ENCODE measurements around the gene IL21R. TPM values are rescaled to one million over a fixed set of nuclear protein-coding genes. Genes with fewer than 3 reads are reported as not detected.
A peak's percentile ranks its signal among the peaks of the same experiment; 100 is the strongest.

The IL21R gene
- total RNA-seq, 1 donor = 10.1 TPM

DNA sequence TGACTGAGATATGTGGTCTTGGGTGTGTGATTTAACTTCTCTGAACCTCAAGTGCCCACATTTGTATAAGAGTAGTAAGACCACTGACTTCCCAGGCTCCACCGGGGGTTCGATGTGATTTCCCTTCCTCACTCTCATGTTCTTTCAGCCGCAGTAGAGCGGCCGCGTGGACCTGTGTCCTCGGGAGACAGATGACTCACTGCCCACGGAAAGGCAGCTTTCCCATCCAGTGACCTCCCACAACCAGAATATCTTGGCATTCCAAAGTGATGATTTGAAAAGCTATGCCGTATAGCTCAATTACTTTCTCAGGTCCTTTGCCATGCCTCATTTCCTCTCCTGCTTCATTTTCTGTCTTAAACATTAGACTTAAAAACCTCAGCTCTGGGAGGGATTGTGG lies 73.6 kb downstream of the IL21R start:
- peak; percentile 97 for DNase-seq (ENCODE audit: insufficient read length, low spot score, missing footprints)
- Histone ChIP-seq H3K4me3 (ENCODE audit: insufficient read depth, low read length) (peak overlapping the region; percentile 13), H3K4me1 (ENCODE audit: insufficient read depth, low read length) (peaks cover 29% of the 10 kb centered on the region), H3K9me3 (ENCODE audit: low read depth, low read length) (no peaks in the 10 kb centered on the region), H3K36me3 (ENCODE audit: insufficient read depth, low read length) (peaks cover 74% of the 10 kb centered on the region), H3K27ac (ENCODE audit: low read depth, low read length) (peak overlapping the region; percentile 81), H4K20me1 (ENCODE audit: insufficient read depth, low read length) (no peaks in the 10 kb centered on the region), H3K27me3 (ENCODE audit: insufficient read depth, low read length) (no peaks in the 10 kb centered on the region), H2AFZ (ENCODE audit: low read length) (no peak overlapping the region), H3K4me2 (ENCODE audit: insufficient read depth, low read length) (peak overlapping the region; percentile 59), H3K79me2 (ENCODE audit: insufficient read depth, low read length) (no peaks in the 10 kb centered on the region)
- TF ChIP-seq, protein P1, sequence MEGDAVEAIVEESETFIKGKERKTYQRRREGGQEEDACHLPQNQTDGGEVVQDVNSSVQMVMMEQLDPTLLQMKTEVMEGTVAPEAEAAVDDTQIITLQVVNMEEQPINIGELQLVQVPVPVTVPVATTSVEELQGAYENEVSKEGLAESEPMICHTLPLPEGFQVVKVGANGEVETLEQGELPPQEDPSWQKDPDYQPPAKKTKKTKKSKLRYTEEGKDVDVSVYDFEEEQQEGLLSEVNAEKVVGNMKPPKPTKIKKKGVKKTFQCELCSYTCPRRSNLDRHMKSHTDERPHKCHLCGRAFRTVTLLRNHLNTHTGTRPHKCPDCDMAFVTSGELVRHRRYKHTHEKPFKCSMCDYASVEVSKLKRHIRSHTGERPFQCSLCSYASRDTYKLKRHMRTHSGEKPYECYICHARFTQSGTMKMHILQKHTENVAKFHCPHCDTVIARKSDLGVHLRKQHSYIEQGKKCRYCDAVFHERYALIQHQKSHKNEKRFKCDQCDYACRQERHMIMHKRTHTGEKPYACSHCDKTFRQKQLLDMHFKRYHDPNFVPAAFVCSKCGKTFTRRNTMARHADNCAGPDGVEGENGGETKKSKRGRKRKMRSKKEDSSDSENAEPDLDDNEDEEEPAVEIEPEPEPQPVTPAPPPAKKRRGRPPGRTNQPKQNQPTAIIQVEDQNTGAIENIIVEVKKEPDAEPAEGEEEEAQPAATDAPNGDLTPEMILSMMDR (IDR thresholded peaks at IDR 0.05; ENCODE audit: extremely low read depth, low read depth, low read length) = no peak

DNA sequence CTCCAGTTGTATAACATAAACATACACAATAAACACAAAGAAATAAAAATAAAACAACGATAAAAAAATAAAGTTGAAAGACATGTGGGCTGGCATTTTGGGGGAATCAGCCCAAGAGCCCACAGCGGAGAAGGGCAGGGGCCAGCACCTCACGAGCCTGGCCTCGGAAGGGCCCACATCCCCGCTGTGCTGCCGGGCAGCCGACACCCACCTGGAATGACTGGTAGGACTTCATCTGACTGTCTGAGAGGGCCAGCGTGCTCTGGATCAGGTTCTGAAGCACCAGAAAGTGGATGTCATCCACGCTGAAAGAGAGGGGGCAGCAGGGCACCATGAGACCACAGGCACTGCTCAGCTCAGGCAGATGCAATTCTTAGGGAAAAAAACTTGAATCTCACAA lies 74.3 kb downstream of the IL21R start:
- H3K4me3 ChIP-seq (ENCODE audit: insufficient read depth, low read length) = no peak overlapping the region
- DNase-seq (ENCODE audit: insufficient read length, low spot score, missing footprints) = no peak
- H3K4me2 ChIP-seq (ENCODE audit: insufficient read depth, low read length) = peak overlapping the region; percentile 59
- no peaks in the 10 kb centered on the region for H4K20me1 ChIP-seq (ENCODE audit: insufficient read depth, low read length)
- peaks cover 74% of the 10 kb centered on the region for H3K36me3 ChIP-seq (ENCODE audit: insufficient read depth, low read length)
- TF ChIP-seq, protein P1 (IDR thresholded peaks at IDR 0.05; ENCODE audit: extremely low read depth, low read depth, low read length) = no peak
- H3K27me3 ChIP-seq (ENCODE audit: insufficient read depth, low read length) = no peaks in the 10 kb centered on the region
- no peaks in the 10 kb centered on the region for H3K79me2 ChIP-seq (ENCODE audit: insufficient read depth, low read length)
- H3K4me1 ChIP-seq (ENCODE audit: insufficient read depth, low read length) = peaks cover 23% of the 10 kb centered on the region
- H2AFZ ChIP-seq (ENCODE audit: low read length) = no peak overlapping the region
- no peaks in the 10 kb centered on the region for H3K9me3 ChIP-seq (ENCODE audit: low read depth, low read length)
- H3K27ac ChIP-seq (ENCODE audit: low read depth, low read length) = peak overlapping the region; percentile 81

DNA sequence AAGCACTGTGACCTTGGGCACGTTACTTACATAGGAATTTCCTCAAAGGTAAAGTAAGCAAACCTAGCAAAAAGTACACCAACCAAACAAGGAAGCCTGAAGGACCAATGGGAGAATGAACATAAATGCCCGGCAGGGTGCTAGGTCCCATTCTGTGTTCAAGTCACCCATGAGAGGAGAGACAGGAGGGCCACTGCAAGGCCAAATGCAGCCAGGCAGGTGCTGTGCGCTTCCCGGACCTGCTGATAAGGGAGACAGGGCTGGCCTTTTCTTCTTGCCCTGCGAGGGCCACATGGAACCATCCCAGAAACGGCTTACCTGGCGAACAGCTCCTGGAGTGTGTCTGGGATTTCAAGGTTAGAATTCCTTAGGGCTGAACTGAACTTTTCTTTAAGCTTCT lies 78.8 kb downstream of the IL21R start:
- Histone ChIP-seq H4K20me1 (ENCODE audit: insufficient read depth, low read length) (no peaks in the 10 kb centered on the region), H3K79me2 (ENCODE audit: insufficient read depth, low read length) (no peaks in the 10 kb centered on the region), H2AFZ (ENCODE audit: low read length) (no peak overlapping the region), H3K4me2 (ENCODE audit: insufficient read depth, low read length) (no peak overlapping the region), H3K4me3 (ENCODE audit: insufficient read depth, low read length) (no peak overlapping the region), H3K9me3 (ENCODE audit: low read depth, low read length) (no peaks in the 10 kb centered on the region), H3K4me1 (ENCODE audit: insufficient read depth, low read length) (peaks cover 13% of the 10 kb centered on the region), H3K36me3 (ENCODE audit: insufficient read depth, low read length) (peaks cover 94% of the 10 kb centered on the region), H3K27me3 (ENCODE audit: insufficient read depth, low read length) (no peaks in the 10 kb centered on the region), H3K27ac (ENCODE audit: low read depth, low read length) (no peak overlapping the region)
- TF ChIP-seq, protein P1 (IDR thresholded peaks at IDR 0.05; ENCODE audit: extremely low read depth, low read depth, low read length) = no peak
- DNase-seq (ENCODE audit: insufficient read length, low spot score, missing footprints) = peak; percentile 50

DNA sequence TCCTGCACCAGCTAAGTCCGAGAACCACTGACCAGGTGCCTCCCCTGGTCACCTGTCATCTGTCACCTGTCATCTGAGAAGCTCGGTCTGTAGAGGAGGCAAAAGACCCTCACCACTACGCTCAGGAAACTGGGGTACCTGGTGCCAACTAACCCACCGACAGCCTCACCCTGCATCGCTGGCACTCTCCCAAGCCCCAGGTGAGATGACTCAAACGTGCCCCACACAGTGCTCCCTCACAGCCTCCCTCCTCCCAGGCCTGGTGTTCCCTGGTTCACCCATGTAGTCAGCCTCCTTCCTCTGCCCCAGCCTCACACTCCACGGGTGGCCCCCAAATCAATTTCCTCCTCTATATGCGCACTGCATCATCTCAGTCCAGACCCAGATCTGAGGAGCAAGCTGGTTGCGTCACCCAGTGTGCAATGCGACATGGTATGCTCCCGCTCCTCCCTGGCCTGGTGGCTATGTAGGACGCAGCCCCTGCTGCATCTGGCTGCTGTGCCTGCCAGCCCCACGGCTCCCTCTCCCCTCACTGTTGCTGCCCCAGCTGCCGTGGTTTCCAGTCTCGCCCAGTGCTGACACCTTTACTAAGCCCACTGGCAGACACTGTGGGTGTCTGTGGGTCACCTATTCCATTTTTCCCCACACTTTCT lies 79.4 kb downstream of the IL21R start:
- H3K79me2 ChIP-seq (ENCODE audit: insufficient read depth, low read length) = no peaks in the 10 kb centered on the region
- no peaks in the 10 kb centered on the region for H4K20me1 ChIP-seq (ENCODE audit: insufficient read depth, low read length)
- H3K36me3 ChIP-seq (ENCODE audit: insufficient read depth, low read length) = peaks cover 96% of the 10 kb centered on the region
- no peaks in the 10 kb centered on the region for H3K9me3 ChIP-seq (ENCODE audit: low read depth, low read length)
- H3K27ac ChIP-seq (ENCODE audit: low read depth, low read length) = no peak overlapping the region
- H2AFZ ChIP-seq (ENCODE audit: low read length) = no peak overlapping the region
- TF ChIP-seq, protein P1 (IDR thresholded peaks at IDR 0.05; ENCODE audit: extremely low read depth, low read depth, low read length) = no peak
- peaks cover 7% of the 10 kb centered on the region for H3K4me1 ChIP-seq (ENCODE audit: insufficient read depth, low read length)
- no peak overlapping the region for H3K4me3 ChIP-seq (ENCODE audit: insufficient read depth, low read length)
- H3K27me3 ChIP-seq (ENCODE audit: insufficient read depth, low read length) = no peaks in the 10 kb centered on the region
- no peak overlapping the region for H3K4me2 ChIP-seq (ENCODE audit: insufficient read depth, low read length)
- peak; percentile 53 for DNase-seq (ENCODE audit: insufficient read length, low spot score, missing footprints)
